Measurements from ENCODE around the gene DHCR7. TPM values are rescaled to one million over a fixed set of nuclear protein-coding genes. Genes with fewer than 3 reads are reported as not detected.

DHCR7 gene
- total RNA-seq, 1 donor from 2014 or later = 35.5 TPM

DNA sequence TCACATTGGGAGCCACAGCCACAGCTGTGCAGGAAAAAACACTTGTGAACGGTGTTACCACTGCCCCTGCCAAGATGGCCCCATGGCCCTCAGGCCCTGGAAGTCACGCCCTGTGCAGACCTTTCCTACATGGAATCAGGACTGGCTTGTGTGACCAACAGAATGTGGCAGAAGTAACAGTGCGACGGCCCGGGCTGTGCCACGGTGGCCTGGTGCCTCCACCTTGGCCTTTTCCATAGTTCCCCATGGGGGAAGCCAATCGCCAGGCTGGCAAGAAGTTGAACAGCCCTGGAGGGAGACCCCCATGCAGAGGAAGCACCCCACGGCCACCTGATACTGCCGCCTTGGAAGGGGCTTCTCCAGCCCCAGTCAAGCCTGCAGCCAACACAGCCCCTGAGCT is 48.0 kb downstream of the DHCR7 start:
- no peak for DNase-seq
- Mint-ChIP-seq H3K9me3 (peaks cover 3% of the 10 kb centered on the region), H3K27me3 (no peaks in the 10 kb centered on the region), H3K27ac (no peak overlapping the region), H3K4me1 (no peaks in the 10 kb centered on the region), H3K4me3 (no peak overlapping the region), H3K36me3 (ENCODE audit: low read depth) (no peaks in the 10 kb centered on the region)
- no peak for ATAC-seq (ENCODE audit: low read depth)
- intact Hi-C loops (cut with micrococcal nuclease) = no loop called here
- ChIA-PET POLR2A (no interaction called here), CTCF (no interaction called here)
- TF ChIP-seq, protein P1, sequence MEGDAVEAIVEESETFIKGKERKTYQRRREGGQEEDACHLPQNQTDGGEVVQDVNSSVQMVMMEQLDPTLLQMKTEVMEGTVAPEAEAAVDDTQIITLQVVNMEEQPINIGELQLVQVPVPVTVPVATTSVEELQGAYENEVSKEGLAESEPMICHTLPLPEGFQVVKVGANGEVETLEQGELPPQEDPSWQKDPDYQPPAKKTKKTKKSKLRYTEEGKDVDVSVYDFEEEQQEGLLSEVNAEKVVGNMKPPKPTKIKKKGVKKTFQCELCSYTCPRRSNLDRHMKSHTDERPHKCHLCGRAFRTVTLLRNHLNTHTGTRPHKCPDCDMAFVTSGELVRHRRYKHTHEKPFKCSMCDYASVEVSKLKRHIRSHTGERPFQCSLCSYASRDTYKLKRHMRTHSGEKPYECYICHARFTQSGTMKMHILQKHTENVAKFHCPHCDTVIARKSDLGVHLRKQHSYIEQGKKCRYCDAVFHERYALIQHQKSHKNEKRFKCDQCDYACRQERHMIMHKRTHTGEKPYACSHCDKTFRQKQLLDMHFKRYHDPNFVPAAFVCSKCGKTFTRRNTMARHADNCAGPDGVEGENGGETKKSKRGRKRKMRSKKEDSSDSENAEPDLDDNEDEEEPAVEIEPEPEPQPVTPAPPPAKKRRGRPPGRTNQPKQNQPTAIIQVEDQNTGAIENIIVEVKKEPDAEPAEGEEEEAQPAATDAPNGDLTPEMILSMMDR (IDR thresholded peaks at IDR 0.05) = no peak

DNA sequence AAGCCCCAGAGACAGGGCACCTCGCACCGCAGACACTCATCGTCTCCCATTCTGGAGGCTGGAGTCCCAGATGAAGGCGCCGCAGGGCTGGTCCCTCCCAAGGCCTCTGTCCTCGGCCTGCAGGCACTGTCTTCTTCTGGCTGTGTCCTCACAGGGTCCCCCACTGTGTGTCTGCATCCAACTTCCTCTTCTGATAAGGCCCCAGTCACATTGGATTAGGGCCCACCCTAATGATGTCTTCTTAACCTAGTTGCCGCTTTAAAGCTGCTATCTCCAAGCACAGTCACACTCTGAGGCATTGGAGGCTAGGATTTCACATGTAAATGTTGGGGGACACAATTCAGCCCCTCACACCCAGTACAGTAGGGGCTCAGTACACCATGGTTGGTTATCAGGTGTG is 48.9 kb downstream of the DHCR7 start:
- CTCF ChIA-PET = no interaction called here
- H3K9me3 Mint-ChIP-seq = peaks cover 3% of the 10 kb centered on the region
- POLR2A ChIA-PET = no interaction called here
- intact Hi-C loops (cut with micrococcal nuclease) = no loop called here
- TF ChIP-seq, protein P1 (IDR thresholded peaks at IDR 0.05) = no peak
- no peak overlapping the region for H3K4me3 Mint-ChIP-seq
- no peak overlapping the region for H3K27ac Mint-ChIP-seq
- H3K4me1 Mint-ChIP-seq = no peaks in the 10 kb centered on the region
- no peaks in the 10 kb centered on the region for H3K27me3 Mint-ChIP-seq
- H3K36me3 Mint-ChIP-seq (ENCODE audit: low read depth) = no peaks in the 10 kb centered on the region
- DNase-seq (no peak), ATAC-seq (ENCODE audit: low read depth) (no peak)

DNA sequence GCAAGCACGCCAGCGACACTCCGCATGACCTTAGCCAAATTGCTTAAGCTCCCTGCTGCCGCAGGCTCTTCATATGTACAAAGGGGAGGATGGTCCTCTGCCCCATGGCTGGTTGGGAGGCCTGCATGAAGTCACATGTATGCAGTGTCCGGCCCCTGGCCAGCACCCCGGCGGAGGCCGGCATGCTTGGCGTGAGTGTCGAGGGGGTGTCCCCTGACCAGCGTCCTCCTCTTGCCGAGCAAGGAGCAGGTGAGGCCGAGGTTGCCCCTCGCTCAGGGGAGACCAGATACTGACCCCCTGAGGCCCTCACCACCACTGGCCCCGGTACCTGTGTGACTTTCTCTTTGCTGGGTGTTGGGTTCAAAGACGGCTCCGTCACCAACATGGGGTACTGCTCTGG is 50.2 kb downstream of the DHCR7 start:
- H3K4me1 Mint-ChIP-seq = no peaks in the 10 kb centered on the region
- POLR2A ChIA-PET = no interaction called here
- no peaks in the 10 kb centered on the region for H3K27me3 Mint-ChIP-seq
- ATAC-seq (ENCODE audit: low read depth) (no peak), DNase-seq (no peak)
- no peak overlapping the region for H3K4me3 Mint-ChIP-seq
- peaks cover 3% of the 10 kb centered on the region for H3K9me3 Mint-ChIP-seq
- H3K27ac Mint-ChIP-seq = no peak overlapping the region
- H3K36me3 Mint-ChIP-seq (ENCODE audit: low read depth) = no peaks in the 10 kb centered on the region
- CTCF ChIA-PET = no interaction called here
- intact Hi-C loops (cut with micrococcal nuclease) = no loop called here
- TF ChIP-seq, protein P1 (IDR thresholded peaks at IDR 0.05) = no peak

DNA sequence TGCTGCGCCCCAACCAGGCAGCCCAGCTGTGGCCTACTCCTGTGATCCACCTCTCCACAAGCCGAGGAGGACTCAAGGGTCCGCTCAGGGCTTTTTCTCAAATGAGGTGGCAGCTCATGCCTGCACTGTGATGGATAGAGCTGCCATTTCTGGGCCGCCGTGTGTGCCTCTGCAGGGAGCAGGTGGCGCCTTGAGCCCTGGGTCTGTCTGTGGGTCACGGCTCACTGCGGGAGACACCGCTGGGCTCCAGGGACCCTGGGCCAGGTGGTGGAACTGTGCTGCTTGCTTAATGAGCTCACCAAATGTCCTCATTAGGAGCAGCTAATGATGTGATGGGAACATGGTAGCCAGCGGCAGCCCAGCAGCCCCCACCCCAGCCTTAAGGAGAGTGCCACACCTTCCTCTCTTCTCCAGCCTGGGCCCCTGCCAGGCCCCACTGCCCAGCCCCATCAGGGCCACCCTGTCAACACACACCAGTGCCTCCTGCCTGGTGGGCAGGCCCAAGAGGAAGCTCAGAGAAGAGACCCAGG is 50.8 kb downstream of the DHCR7 start:
- H3K36me3 Mint-ChIP-seq (ENCODE audit: low read depth) = no peaks in the 10 kb centered on the region
- ATAC-seq (ENCODE audit: low read depth) (no peak), DNase-seq (no peak)
- ChIA-PET CTCF (no interaction called here), POLR2A (no interaction called here)
- no peaks in the 10 kb centered on the region for H3K4me1 Mint-ChIP-seq
- H3K27me3 Mint-ChIP-seq = no peaks in the 10 kb centered on the region
- peaks cover 2% of the 10 kb centered on the region for H3K9me3 Mint-ChIP-seq
- H3K27ac Mint-ChIP-seq = no peak overlapping the region
- intact Hi-C loops (cut with micrococcal nuclease) = no loop called here
- no peak overlapping the region for H3K4me3 Mint-ChIP-seq
- TF ChIP-seq, protein P1 (IDR thresholded peaks at IDR 0.05) = no peak

DNA sequence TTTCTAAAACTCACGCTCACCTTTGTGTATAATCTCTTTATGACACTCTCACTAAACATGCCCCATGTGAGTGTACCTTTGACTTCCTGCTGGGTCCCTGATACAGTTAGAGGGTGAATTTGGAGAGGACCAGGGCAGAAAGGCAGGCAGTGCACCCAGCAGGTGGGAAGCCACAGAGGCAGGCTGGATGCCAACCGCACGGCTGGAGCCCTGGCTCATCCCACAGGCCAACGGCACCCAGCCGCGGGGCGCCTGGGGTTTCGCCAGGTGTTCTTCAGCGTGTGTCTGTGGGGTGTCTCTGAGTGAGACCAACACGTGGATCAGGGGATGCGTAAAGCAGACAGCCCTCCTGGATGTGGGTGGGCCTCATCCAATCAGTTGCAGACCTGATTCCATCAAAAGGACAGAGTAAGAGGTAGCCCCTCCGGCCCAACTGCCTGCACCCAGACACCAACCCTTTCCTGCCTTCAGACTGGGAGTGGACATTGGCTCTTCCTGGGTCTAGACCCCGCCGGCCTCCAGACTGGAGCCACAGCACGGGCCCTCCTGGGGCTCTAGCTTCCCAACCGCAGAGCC is 51.6 kb downstream of the DHCR7 start:
- H3K4me1 Mint-ChIP-seq = no peaks in the 10 kb centered on the region
- POLR2A ChIA-PET = no interaction called here
- H3K36me3 Mint-ChIP-seq (ENCODE audit: low read depth) = no peaks in the 10 kb centered on the region
- TF ChIP-seq, protein P1 (IDR thresholded peaks at IDR 0.05) = no peak
- ATAC-seq (ENCODE audit: low read depth) (no peak), DNase-seq (no peak)
- no peaks in the 10 kb centered on the region for H3K27me3 Mint-ChIP-seq
- no peaks in the 10 kb centered on the region for H3K9me3 Mint-ChIP-seq
- no peak overlapping the region for H3K27ac Mint-ChIP-seq
- CTCF ChIA-PET = no interaction called here
- H3K4me3 Mint-ChIP-seq = no peak overlapping the region
- intact Hi-C loops (cut with micrococcal nuclease) = no loop called here
